Sigmoid colon (tissue), 7 donors: Measurements from ENCODE around the gene FAM168A. TPM values are rescaled to one million over a fixed set of nuclear protein-coding genes. Genes with fewer than 3 reads are reported as not detected.

Experiments
- DNase-seq: peaks from one replicate; pipeline ENCODE4 v3.0.0-alpha.2; 2019
- H3K27ac ChIP-seq, 4 donors: fragments of 200-600 bp; sonication (generic); one replicate each; pipeline ENCODE4 v1.5.1; 2016 to 2019; ENCODE audit warnings: mild to moderate bottlenecking in 1 of 4
- H3K27me3 ChIP-seq, 3 donors: fragments of 200-600 bp; sonication (generic); one replicate each; pipeline ENCODE4 v1.5.1; 2019; ENCODE audit warnings: mild to moderate bottlenecking in 1 of 3
- H3K36me3 ChIP-seq, 4 donors: fragments of 200-600 bp; sonication (generic); one replicate each; pipeline ENCODE4 v1.5.1; 2016 to 2019
- H3K4me1 ChIP-seq, 4 donors: fragments of 200-600 bp; sonication (generic); one replicate each; pipeline ENCODE4 v1.5.1; 2017 to 2019
- H3K4me3 ChIP-seq, 4 donors: fragments of 200-600 bp; sonication (generic); one replicate each; pipeline ENCODE4 v1.5.1; 2017 to 2019; ENCODE audit warnings: mild to moderate bottlenecking in 2 of 4, moderate library complexity in 1 of 4
- H3K9me3 ChIP-seq, 4 donors: fragments of 200-600 bp in 3 of 4; sonication (generic) in 3 of 4; one replicate each; pipeline versions ENCODE4 v1.5.1 to v1.6.1; 2013 to 2019
- CTCF ChIP-seq, 4 experiments: fragments of 450-650 bp in 3 of 4; fragments of 200-600 bp in 1 of 4; IDR thresholded peaks; one replicate each; pipeline ENCODE4 v1.5.1; 2016 to 2019; ENCODE audit warnings: antibody characterized with exemption in 4 of 4, mild to moderate bottlenecking in 3 of 4, moderate library complexity in 2 of 4
- EP300 ChIP-seq, 4 donors: sonication (generic); formaldehyde crosslinking; IDR thresholded peaks; one replicate each; pipeline ENCODE4 v1.6.1; 2017; ENCODE audit warnings: antibody characterized with exemption in 4 of 4
- POLR2A ChIP-seq, 2 donors: fragments of 450-650 bp; IDR thresholded peaks; one replicate each; pipeline ENCODE4 v1.6.1; 2016; ENCODE audit warnings: antibody characterized with exemption in 2 of 2, mild to moderate bottlenecking in 2 of 2, moderate library complexity in 2 of 2
- POLR2AphosphoS5 ChIP-seq, 4 donors: sonication (generic); formaldehyde crosslinking; IDR thresholded peaks; one replicate each; pipeline ENCODE4 v1.6.1; 2017; ENCODE audit warnings: antibody characterized with exemption in 4 of 4
- WGBS, 2 donors: extraction: QIAGEN DNeasy Blood & Tissue Kit; methylation state at CpG; one replicate each; pipeline ENCODE4 v1.1.7; 2013; 5-methylcytosine and 5-hydroxymethylcytosine counted together
- intact Hi-C: fragments of 100-400 bp; cut with DNase I; formaldehyde crosslinking; loops from one replicate; pipeline ENCODE4 v1.15.1; 2023
- polyA plus RNA-seq, 3 donors: library from polyadenylated mRNA; stranded (reverse); fragments of 200-250 nt; gene quantifications; one replicate each; pipeline ENCODE4 v1.2.3, GENCODE V29; 2013
- total RNA-seq, 4 donors: library from RNA; depleted of rRNA; stranded (reverse); fragments of >200 nt; gene quantifications; one replicate each; pipeline ENCODE4 v1.1.0, GENCODE V29; 2016
- donor health status: healthy with polysubstance abuse.
- donor health status: Bipolar disorder and iron deficiency.
- donor health status: healthy.

FAM168A gene
- total RNA-seq (10 to 100 TPM; 20.7 to 37.7 (median 26.3) TPM), polyA plus RNA-seq (10 to 100 TPM in 1 of 3 donors, 1 to 10 TPM in 2; 3.6 to 12.4 (median 4.4) TPM)

- DNase-seq: peak; percentile 97
- no peaks in the 10 kb centered on the region for H3K36me3 ChIP-seq
- 0 to 1% methylated on average over 64 of the region's 64 CpGs for WGBS, 2 donors
- H3K4me1 ChIP-seq: peaks cover 0 to 23% (median 16%) of the 10 kb centered on the region in 4 donors
- no peaks in the 10 kb centered on the region for H3K9me3 ChIP-seq
- peak within 1 kb of the TSS; percentile 87 to 98 (median 92) for H3K4me3 ChIP-seq
- intact Hi-C loops: loop anchor here (2.0 to 5.0 kb wide), 3 partner anchors 221 to 456 kb away; partner anchors contain the start of genes FCHSD2 and RELT
- peak in 1 of 4 donors; percentile 13 for TF ChIP-seq EP300 (IDR thresholded peaks at IDR 0.05)
- TF ChIP-seq POLR2AphosphoS5 (IDR thresholded peaks at IDR 0.05): peak; percentile 51 to 90 (median 78)
- TF ChIP-seq POLR2A (IDR thresholded peaks at IDR 0.05): peak; percentile 55 to 58
- peak in 2 of 4 experiments; percentile 20 to 34 for TF ChIP-seq CTCF (IDR thresholded peaks at IDR 0.05)
- H3K27ac ChIP-seq: peak within 1 kb of the TSS; percentile 78 to 88 (median 87)
- H3K27me3 ChIP-seq: no peaks in the 10 kb centered on the region
Measured at GRCh38 chr11:73597956-73598718, at the start of gene FAM168A. FAM168A (minus strand) TSS chr11:73598112; CDS start chr11:73468474, 129,638 bp downstream.

DNA sequence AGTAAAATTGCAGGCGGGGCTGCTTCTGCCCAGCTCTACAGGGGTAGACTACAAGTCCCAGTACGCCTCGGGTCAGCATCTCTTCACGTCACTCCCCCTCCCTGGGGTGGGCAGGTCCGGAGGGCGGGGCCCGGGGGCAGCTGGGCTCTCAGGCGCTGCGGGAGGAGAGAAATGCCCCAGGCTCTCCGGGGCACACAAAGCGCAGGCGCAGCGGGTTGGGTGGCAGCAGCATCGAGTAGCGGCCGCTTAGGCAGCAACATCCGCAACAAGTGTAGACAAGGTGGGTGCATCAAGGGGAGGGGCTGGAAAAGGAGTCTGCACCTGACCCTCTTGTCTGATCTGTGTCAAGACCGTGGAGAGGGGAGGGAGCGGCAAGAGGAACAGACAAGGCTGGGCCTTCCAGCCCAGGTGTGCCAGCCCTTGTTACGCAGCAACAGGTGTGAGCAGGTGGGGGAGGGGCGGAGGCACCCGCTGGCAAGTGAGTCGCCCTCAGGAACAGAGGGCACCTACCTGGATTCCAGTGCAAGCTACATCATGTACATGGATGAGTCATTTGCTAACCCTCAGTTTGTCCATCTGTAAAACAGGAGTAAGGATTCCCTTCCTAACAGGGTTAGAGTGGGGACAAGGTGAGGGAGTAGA, 49.7 kb upstream of the FAM168A start:
- intact Hi-C loops: no loop called here
- H3K36me3 ChIP-seq: no peaks in the 10 kb centered on the region
- no peaks in the 10 kb centered on the region for H3K27me3 ChIP-seq
- H3K4me1 ChIP-seq: peaks cover 0 to 6% (median 3%) of the 10 kb centered on the region in 4 donors
- TF ChIP-seq POLR2AphosphoS5 (IDR thresholded peaks at IDR 0.05) (peak in 3 of 4 donors; percentile 47 to 68 (median 67)), CTCF (IDR thresholded peaks at IDR 0.05) (no peak), EP300 (IDR thresholded peaks at IDR 0.05) (no peak)
- no peaks in the 10 kb centered on the region for H3K9me3 ChIP-seq
- H3K4me3 ChIP-seq: peak overlapping the region; percentile 25 to 46 (median 39)
- 4 to 11% methylated on average over 23 of the region's 23 CpGs for WGBS, 2 donors
- DNase-seq: peak; percentile 95
- peak overlapping the region; percentile 31 to 61 (median 51) for H3K27ac ChIP-seq

- Histone ChIP-seq H3K36me3 (no peaks in the 10 kb centered on the region), H3K4me1 (peaks cover 0 to 6% (median 3%) of the 10 kb centered on the region in 4 donors), H3K27ac (no peak within 1 kb of the TSS), H3K4me3 (peak within 1 kb of the TSS in 3 of 4 donors; percentile 39 to 46 (median 39)), H3K27me3 (no peaks in the 10 kb centered on the region), H3K9me3 (no peaks in the 10 kb centered on the region)
- DNase-seq: no peak
- 74 to 85% methylated on average over 26 of the region's 26 CpGs for WGBS, 2 donors
- TF ChIP-seq POLR2AphosphoS5 (IDR thresholded peaks at IDR 0.05) (no peak), POLR2A (IDR thresholded peaks at IDR 0.05) (no peak), EP300 (IDR thresholded peaks at IDR 0.05) (no peak), CTCF (IDR thresholded peaks at IDR 0.05) (no peak)
- intact Hi-C loops: no loop called here
Measured at GRCh38 chr11:73645972-73646631, 48.2 kb upstream of the FAM168A start, which contains the start of gene PLEKHB1. PLEKHB1 (plus strand) TSS chr11:73646581; CDS start chr11:73646609, 28 bp downstream.

DNA sequence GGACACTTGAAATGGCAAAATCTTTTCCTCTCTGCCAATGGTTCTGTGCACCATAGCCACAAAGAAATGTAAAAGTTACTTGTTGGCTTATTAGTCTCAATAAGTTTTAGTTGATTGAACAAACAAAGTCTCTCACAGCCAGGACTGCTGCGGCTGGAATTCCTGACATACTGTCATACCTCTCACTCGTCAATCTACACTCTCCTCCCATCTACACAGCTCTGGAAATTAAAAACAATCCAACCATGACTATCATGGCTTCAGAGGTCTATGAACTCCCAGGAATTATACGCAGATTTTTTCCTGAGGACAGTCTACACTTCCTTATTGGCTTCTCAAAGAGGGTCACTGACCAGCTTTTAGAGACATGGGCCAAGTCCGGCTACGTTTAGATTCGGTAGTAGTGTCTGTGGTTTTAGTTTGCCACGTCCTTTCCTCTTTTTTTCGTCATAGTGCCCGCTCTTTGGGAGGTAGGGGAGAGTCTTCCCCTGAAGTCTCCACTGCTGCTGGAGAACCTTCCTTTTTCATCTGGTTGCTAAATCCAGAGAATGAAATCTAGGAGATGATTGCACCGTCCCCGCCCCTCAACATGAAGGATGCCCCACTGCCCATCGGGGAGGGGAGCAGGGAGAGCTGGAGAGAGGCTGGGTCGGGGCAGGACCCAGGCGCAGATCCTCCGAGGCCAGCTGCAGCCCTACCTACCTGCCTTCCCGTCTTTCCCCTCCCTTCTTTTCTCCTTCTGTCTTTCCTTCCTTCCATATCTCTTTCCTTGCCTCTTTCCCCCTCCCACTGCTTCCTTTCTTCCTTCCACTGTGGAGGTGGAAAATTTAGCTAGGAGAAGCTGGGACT, 47.4 kb upstream of the FAM168A start:
- no peak for DNase-seq
- TF ChIP-seq EP300 (IDR thresholded peaks at IDR 0.05) (no peak), CTCF (IDR thresholded peaks at IDR 0.05) (no peak), POLR2A (IDR thresholded peaks at IDR 0.05) (no peak), POLR2AphosphoS5 (IDR thresholded peaks at IDR 0.05) (no peak)
- Histone ChIP-seq H3K4me1 (peaks cover 0 to 6% (median 3%) of the 10 kb centered on the region in 4 donors), H3K27me3 (no peaks in the 10 kb centered on the region), H3K4me3 (no peak overlapping the region), H3K27ac (no peak overlapping the region), H3K9me3 (no peaks in the 10 kb centered on the region), H3K36me3 (no peaks in the 10 kb centered on the region)
- intact Hi-C loops: no loop called here
- 58 to 74% methylated on average over 16 of the region's 16 CpGs for WGBS, 2 donors
